Activated naive CD4-positive, alpha-beta T cell treated with anti-CD3 and anti-CD28 coated beads, Interleukin-2, amount 50 U/mL, for 72 hours (primary cell): ENCODE data around the gene ANKRD53. TPM values are rescaled to one million over a fixed set of nuclear protein-coding genes. Genes with fewer than 3 reads are reported as not detected.
A peak's percentile ranks its signal among the peaks of the same experiment; 100 is the strongest.

ENCODE experiments used
- ATAC-seq, 2 donors: fragments of 150-1000 bp; cut with Tn5 transposase; 2 replicates each; pipeline ENCODE4 v1.10.0; 2021; ENCODE audit warnings: mild to moderate bottlenecking in 2 of 2, moderate library complexity in 2 of 2
- DNase-seq, 2 donors: peaks; one replicate each; pipeline ENCODE4 v3.0.0; 2021 to 2022; ENCODE audit warnings: low spot score in 2 of 2
- H3K27ac Mint-ChIP-seq, 2 donors: one replicate each; pipeline ENCODE4 v1.8.0; 2022; ENCODE audit warnings: mild to moderate bottlenecking in 2 of 2, mixed read lengths in 2 of 2
- H3K36me3 Mint-ChIP-seq, 2 donors: one replicate each; pipeline ENCODE4 v1.8.0; 2022; ENCODE audit warnings: mixed read lengths in 2 of 2
- H3K9me3 Mint-ChIP-seq, 2 donors: one replicate each; pipeline ENCODE4 v1.8.0; 2022; ENCODE audit warnings: mixed read lengths in 2 of 2
- total RNA-seq, 2 donors: library from RNA; stranded (reverse); gene quantifications; one replicate each; pipeline ENCODE4 v1.2.3, GENCODE V29; 2022

Gene ANKRD53, protein sequence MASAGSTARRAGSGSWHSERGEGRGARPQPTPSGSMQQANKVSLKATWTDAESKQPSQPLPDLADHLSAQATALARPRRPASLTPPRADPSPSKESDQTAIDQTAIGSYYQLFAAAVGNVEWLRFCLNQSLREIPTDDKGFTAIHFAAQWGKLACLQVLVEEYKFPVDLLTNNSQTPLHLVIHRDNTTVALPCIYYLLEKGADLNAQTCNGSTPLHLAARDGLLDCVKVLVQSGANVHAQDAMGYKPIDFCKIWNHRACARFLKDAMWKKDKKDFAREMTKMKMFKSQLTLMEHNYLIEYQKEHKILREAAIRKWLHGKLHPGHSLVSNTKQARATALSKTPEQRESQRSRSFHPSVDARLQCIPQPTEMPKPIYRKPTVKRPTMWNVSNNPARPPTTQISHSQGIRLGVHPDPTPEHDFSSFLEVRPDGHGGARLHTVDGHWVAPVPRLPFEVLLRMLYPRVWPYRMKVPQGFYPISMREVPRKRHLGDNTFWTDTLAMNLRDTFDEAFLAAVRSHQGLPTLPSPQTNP
- total RNA-seq, result under 1 TPM in 1 of 2 donors, not detected in 1; 0.60 TPM

DNA sequence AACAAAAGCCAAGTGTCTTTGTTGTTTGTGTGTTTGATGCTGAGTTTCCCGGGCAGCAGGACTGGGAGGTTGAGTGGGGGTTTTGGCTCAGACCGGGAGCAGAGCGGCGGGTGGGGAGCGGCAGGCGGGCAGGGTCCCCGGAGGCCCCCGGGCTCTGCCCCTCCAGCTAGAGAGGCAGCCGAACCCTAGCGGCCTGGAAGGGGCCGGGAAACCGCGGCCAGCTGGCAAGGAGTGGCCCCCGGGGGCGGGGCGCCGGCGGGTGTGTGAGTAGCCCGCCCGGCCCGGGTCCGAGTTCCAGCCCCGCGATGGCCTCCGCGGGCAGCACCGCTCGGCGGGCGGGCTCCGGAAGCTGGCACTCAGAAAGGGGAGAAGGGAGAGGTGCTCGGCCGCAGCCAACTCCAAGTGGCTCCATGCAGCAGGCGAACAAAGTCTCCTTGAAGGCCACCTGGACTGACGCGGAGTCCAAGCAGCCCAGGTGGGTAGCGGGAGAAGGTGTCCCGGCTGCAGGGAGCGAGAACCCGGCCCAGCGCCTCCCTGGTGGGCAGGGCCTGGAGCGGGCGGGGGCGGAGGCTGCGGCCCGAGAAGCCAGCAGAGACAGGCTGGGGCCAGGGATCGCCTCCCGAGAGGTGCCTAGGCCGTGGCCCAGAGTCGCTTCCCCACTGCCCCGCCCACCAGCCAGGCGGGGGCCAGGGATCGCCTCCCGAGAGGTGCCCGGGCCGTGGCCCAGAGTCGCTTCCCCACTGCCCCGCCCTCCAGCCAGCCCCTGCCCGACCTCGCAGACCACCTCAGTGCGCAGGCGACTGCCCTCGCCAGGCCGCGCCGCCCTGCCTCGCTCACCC lies at the start of gene ANKRD53:
ANKRD53 (plus strand) TSS at position 290 of the 839 bp plus-strand sequence; CDS start at position 306, 16 bp downstream.
- peak; percentile 34 to 60 for DNase-seq
- H3K36me3 Mint-ChIP-seq, result no peaks in the 10 kb centered on the region

DNA sequence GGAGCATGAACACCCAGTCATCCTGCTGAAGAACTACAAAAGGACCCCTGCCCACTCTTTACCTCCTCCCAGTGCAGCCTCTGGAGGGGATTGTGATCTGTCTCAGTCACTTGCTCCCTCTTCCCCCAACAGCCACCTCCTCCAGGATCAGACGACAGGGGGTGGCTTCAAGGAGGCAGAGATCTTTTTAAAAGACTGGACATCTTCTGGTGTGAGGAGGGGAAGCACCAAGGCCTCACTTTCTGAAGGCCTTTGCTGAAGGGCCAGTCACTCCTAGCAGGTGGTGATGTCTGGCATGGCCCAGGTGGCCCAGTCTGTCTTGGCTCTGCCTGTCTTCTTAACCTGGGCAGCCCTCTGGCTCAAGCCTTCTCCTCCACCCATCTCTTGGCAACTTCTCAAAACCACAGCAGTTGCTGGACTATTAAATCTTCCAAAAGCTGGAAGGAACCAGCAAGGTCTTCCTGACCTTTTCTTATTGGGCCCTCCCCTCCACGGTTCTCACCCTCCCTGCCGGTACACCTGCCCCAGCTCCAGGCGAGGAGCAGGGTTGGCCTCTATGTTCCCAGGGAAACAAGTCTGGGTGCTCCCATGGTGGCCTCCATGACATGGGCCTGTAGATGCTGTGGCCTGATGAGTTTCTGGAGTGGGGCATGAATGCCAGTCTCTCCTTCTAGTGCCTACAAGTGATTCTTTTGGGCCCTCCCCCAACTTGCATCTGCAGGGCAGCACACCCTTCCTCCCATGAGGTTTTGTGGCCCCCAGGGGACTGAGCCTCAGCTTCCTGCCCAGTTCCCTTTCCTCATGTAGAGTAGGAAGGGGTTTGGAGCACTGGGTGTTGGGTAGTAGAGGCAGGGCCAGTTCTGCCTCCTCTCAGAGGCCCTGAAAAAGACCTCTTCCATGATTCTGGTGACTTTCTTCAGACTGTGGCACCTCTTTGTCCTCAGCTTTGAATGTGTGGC lies 47.8 kb upstream of the ANKRD53 start:
- H3K9me3 Mint-ChIP-seq, result no peaks in the 10 kb centered on the region
- no peak overlapping the region for H3K27ac Mint-ChIP-seq
- no peaks in the 10 kb centered on the region for H3K36me3 Mint-ChIP-seq
- DNase-seq (no peak), ATAC-seq (no peak)

More for the DNA sequence above, at the start of gene ANKRD53:
- peak; percentile 39 to 52 for ATAC-seq
- Mint-ChIP-seq H3K9me3 (no peaks in the 10 kb centered on the region), H3K27ac (peak within 1 kb of the TSS; percentile 86 to 87)

DNA sequence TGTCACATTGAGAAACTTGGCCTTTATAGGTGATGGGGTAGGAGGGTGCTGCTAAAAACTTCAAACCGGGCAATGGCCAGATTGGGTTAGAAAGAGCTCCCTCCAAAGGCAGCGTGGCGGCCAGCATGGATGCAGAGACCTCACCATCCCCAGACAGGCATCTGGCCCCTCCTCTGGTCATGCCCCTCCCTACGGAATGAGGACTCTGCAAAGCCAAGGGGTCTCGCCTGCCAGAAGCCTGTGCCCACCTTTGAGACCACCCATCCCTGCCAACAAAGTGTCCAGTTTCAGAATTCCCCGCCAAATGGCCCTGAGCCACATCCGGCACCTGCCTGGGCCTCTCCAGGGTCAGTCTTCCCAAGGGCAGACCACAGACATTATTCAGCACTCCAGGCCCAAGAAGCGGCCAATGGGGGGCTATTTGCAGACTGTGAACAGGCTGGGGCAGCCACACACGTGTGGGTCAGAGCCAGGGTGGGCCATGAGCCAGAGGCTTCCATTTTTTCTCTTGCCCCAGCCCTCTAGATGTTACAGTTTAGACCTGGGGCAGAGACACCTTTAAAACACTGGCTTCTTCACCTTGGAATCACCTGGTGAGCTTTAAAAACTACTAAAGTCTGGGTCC lies 46.9 kb upstream of the ANKRD53 start:
- DNase-seq (no peak), ATAC-seq (no peak)
- H3K27ac Mint-ChIP-seq, result no peak overlapping the region
- H3K9me3 Mint-ChIP-seq, result no peaks in the 10 kb centered on the region
- H3K36me3 Mint-ChIP-seq, result no peaks in the 10 kb centered on the region

DNA sequence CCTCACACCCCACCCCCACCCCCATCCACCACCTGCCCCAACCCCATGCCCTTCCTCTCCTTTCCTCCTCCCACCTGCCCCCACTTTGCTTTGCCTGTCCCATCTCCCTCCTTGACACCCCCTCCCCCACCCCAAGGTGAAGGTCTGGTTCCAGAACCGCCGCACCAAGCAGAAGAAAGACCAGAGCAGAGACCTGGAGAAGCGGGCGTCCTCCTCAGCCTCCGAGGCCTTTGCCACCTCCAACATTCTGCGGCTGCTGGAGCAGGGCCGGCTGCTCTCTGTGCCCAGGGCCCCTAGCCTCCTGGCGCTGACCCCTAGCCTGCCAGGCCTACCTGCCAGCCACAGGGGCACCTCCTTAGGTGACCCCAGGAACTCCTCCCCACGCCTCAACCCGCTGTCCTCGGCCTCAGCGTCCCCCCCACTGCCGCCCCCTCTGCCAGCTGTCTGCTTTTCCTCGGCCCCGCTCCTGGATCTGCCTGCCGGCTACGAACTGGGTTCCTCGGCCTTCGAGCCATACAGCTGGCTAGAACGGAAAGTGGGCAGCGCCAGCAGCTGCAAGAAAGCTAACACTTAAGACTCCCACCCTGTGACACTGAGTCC lies 45.7 kb upstream of the ANKRD53 start:
- no peak overlapping the region for H3K27ac Mint-ChIP-seq
- ATAC-seq, result no peak

DNA sequence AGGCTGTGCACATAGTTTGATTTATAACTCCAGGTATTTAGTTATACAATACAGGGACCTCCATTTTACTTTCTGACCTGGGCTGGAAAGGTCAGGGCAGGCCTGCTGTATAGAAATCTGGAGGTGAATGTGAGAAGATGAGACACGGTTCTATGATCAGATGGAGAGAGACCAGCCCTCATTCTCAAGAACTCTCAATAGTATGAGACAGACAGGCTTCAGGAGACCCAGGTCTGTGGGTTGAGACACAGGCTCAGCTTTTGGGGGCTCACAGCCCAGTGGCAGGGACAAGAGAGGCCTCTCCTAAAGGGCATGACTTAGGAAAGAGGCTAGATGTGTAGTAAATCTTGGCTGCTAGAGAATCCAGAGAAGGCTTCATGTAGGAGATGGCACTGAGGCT lies 43.4 kb upstream of the ANKRD53 start:
- DNase-seq, result no peak
- H3K36me3 Mint-ChIP-seq, result no peaks in the 10 kb centered on the region
- H3K27ac Mint-ChIP-seq, result no peak overlapping the region
- ATAC-seq, result no peak
- H3K9me3 Mint-ChIP-seq, result no peaks in the 10 kb centered on the region

More for the DNA sequence above, 45.7 kb upstream of the ANKRD53 start:
- Mint-ChIP-seq H3K36me3 (no peaks in the 10 kb centered on the region), H3K9me3 (no peaks in the 10 kb centered on the region)
- DNase-seq, result no peak

DNA sequence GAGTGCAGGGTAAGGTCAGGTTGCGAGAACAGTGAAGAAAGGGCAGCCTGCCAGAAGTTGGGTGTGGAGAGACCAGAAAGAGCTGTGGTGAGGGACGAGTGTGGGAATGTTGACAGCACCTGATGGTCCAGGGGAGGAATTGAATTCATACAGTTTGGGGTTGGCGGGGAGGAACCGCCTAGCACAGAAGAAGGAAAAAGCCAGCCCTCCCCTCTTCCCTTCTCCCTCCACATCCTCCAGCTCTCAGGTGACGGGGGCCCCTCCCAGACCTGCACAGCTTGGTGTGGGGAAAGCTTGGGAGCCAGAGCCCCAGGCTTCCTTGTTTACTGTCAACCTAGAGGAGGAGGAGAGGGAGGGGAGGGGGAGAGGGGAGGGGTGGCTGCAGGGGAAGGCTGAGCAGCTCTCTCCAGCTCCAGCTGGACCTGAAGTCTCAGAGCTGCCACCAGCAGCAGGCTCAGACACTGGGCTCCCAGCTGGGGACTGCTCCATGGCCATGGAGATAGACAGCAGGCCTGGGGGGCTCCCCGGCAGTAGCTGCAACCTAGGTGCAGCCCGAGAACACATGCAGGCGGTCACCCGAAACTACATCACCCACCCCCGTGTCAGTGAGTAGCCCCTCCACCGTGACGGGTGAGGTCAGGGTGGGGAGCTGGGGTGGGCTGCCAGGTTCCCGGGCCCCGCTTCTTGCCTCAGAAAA lies 42.8 kb upstream of the ANKRD53 start, which contains the start of gene ATP6V1B1:
ATP6V1B1 (plus strand) TSS at position 433 of the 697 bp plus-strand sequence; CDS start at position 488, 55 bp downstream.
- ATAC-seq (no peak), DNase-seq (no peak)
- Mint-ChIP-seq H3K9me3 (no peaks in the 10 kb centered on the region), H3K27ac (peak within 1 kb of the TSS in 1 of 2 donors; percentile 2), H3K36me3 (no peaks in the 10 kb centered on the region)

DNA sequence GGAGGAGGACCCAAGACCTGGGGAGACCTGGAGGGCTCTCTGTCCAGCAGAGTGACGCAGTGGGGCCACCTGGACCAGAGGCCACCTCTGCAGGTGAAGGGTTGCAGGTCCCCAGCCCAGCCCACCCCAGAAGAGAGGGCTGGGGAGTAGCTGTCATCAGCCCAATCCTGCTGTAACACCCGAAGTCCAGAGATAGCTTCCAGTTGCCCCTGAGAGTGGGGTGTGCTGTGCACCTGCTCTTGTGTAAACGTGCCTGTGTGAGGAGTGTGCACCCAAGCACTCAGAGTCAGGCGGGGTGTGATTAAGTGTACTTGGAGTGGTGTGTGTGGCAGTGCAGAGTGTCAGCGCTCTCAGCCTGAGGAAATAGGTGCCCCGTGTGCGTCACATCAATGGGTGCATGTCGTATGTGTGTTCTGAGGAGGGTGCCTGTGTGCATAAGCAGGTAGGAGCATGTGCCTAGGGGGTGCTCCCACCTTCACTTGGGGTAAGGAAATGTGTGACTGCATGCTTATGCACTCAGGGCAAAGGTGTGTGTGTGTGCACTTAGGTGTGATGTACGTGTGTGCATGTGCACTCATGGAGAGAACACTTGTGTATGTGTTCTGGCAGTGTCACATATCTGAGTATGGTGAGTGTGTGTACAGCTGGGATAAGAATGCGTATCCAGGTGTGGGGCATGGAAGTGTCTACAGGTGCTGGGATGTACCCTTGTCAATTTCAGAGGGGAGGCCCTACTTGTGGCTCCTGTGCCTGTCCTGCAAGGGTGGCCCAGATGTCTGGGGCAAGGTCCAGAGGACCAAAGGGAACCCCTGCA lies 42.1 kb upstream of the ANKRD53 start:
- ATAC-seq, result no peak
- Mint-ChIP-seq H3K9me3 (no peaks in the 10 kb centered on the region), H3K27ac (no peak overlapping the region), H3K36me3 (no peaks in the 10 kb centered on the region)
- no peak for DNase-seq

DNA sequence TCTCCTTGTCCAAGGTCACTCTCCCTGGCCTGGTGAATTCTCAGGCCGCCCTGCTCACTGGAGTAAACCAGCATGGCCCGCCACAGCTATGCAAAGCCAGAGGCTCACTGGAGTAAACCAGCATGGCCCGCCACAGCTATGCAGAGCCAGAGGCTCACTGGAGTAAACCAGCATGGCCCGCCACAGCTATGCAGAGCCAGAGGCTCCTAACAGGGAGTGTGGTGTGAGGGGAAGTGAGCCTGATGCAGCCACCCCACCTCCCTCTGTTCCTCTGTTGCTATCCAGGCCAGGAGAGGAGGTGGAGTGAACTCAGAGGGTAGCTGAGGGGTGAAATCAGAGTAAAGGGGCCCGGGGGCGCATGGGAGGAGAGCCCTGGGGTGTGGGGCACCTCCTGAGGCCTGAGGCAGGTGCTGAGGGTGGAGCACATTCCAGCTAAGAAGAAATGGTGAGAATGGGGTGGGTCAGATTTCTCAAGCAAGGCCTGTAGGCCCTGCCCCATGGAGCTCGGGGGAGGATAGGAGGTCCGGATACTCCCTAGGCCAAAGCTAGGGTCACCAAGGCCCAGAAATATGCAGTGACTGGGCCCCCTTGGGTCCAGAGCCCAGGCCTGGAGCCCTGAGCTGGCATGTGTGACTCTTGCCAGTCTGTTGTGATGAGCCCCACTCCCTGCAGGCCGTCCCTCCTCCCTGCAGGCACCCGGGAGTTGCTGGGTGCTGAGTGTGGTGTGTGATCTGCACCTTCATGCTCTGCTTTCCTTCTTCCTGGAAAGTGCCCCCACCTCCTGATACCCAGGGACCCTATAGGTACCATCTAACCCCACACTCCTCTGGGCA lies 41.2 kb upstream of the ANKRD53 start:
- DNase-seq (no peak), ATAC-seq (no peak)
- Mint-ChIP-seq H3K9me3 (no peaks in the 10 kb centered on the region), H3K36me3 (no peaks in the 10 kb centered on the region), H3K27ac (no peak overlapping the region)

DNA sequence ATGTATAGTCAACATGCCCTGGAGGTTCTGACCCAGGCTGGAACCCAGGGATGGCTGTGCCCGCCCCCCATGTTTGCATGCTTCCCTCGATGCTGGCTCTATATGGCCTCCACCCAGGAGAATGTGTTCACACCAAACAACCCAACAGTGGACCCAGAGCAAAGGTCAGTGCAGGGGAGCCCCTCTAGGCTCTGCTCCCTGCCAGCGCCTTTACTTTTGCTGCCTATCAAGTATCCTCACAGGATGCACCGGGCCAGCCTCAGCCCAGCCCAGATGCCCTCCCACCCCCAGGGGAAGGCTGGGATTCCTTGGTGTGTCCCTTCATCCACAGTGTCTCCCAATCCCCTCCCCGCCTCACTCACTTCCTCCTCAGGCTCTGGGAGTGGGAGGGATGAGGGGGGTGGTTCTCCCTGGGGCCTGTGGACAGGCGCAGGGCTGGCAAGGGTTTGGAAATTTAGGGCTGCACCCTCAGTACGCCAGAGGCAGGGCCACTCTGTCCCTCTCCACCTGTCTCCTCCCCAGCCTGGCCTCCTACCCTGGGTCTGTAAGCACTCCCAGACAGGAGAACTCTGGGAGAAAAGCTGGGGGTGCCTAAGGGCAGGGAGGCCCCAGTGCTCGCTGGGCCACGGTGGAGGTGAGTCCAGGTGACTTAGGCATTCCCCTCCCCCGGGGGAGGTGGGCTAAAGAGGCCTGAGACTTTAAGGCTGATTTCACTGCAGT lies 40.4 kb upstream of the ANKRD53 start:
- DNase-seq (no peak), ATAC-seq (no peak)
- Mint-ChIP-seq H3K27ac (no peak overlapping the region), H3K36me3 (no peaks in the 10 kb centered on the region), H3K9me3 (no peaks in the 10 kb centered on the region)

DNA sequence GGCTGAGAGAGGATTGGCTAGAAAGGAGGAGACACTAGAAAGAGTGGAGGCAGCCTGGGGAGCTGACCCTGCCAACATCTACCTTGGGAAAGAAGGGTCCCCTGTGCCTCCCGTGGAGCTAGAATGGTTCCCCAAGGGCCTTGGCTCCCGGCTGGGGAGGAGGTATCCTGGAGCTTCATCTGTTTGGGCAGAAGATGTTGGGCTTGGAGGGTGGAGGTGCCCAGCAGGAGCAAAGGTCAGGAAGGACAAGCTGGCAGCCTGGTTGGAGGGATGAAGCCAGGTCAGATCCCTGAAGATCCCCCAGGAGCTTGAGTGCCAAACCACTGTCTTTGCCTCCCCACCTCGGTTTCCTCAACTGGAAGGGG lies 39.9 kb upstream of the ANKRD53 start:
- no peak for DNase-seq
- ATAC-seq, result no peak
- Mint-ChIP-seq H3K9me3 (no peaks in the 10 kb centered on the region), H3K36me3 (no peaks in the 10 kb centered on the region), H3K27ac (no peak overlapping the region)

DNA sequence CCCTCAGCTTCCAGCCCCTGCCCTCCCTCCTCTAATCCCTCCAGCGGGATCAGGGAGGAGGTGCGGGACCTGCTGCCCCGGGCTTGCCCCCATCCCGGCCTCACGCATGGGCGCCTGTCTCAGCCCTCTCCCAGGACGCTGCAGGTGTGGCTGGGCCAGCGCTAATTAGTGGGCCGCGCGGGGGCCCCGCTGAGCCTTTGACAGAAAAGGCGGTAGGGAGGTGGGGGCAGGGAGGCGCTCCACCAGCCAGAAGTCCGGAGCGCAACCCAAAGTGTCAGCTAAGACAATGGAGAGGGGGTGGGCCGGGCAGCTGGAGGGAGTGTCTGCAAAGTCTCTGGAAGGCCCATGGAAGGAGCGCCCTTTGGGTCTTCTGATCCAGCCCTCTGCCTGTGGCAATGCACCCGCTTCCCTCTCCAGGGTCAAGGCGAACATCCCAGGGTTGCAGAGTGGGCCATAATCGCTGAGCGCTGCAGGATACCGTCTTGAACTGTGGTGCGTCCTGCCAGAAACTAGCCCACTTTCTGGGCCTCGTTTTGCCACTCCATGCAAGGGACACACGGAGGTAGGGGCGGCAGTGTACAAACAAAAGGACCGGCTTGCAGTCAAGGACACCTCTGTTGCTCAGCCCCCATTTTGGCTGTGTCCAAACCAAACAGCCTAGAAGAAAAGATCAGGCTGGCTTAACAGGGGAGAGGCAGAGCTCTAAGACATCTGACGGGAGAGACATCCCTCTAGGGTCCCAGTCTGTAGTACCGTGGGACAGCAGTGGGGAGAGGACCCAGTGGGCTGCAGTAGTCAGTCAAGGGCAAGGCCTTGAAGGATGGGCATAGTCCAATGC lies 39.2 kb upstream of the ANKRD53 start:
- H3K27ac Mint-ChIP-seq, result no peak overlapping the region
- ATAC-seq, result no peak
- no peak for DNase-seq
- no peaks in the 10 kb centered on the region for H3K9me3 Mint-ChIP-seq
- H3K36me3 Mint-ChIP-seq, result no peaks in the 10 kb centered on the region

DNA sequence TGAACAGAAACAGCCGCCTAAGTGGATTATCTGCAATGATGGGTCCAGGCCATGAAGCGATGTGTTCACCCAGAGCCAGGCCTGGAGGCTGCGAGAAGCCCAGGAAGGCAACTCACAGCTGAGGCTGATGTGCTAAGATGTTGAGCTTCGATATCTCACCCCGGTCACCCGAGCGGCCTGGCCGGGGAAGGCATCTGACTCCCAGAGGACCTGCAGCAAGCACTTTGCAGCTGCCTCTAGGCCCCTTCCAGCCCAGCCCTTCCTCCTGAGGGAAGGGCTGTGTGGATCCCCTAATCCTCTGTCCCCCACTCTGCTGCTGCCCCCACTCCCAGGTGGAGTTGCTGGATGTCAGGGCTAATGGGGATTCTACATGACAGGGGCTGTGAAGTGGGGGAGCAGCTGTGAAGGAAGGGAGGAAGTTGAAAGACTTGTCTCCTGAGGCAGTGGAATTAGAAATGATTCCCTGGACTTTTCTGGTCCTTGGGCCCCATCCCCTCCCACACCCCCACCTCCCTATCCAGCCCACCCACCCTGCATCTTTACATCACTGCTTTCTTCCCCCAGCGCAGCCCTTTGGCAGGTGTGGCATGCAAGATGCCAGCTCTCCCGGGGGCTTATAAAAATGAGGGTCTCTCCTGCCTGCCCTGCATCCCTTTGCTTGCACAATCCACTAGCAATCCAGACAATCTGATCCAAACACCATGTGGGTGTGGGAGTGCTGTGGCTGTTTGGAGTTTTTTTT lies 38.4 kb upstream of the ANKRD53 start:
- no peak overlapping the region for H3K27ac Mint-ChIP-seq
- H3K36me3 Mint-ChIP-seq, result no peaks in the 10 kb centered on the region
- no peaks in the 10 kb centered on the region for H3K9me3 Mint-ChIP-seq
- DNase-seq (no peak), ATAC-seq (no peak)
